Mucosa of descending colon (tissue), 3 donors: Measurements from ENCODE around the gene AGAP1. TPM values are rescaled to one million over a fixed set of nuclear protein-coding genes. Genes with fewer than 3 reads are reported as not detected.

Experiments
- ATAC-seq: fragments of 200-7000 bp; cut with Tn5 transposase; one replicate; pipeline ENCODE4 v1.9.1; 2020; ENCODE audit warnings: mild to moderate bottlenecking, moderate library complexity
- DNase-seq, 3 donors: peaks; one replicate each; pipeline ENCODE4 v3.0.0-alpha.2; 2020
- H3K36me3 ChIP-seq: fragments of 200-600 bp; one replicate; pipeline ENCODE4 v1.8.0; 2021; ENCODE audit warnings: low read depth, mild to moderate bottlenecking
- H3K4me1 ChIP-seq: fragments of 200-600 bp; one replicate; pipeline ENCODE4 v1.8.0; 2021; ENCODE audit warnings: low read depth, mild to moderate bottlenecking
- H3K4me3 ChIP-seq: fragments of 200-600 bp; one replicate; pipeline ENCODE4 v1.8.0; 2021; ENCODE audit warnings: mild to moderate bottlenecking
- H3K9me3 ChIP-seq: fragments of 200-600 bp; one replicate; pipeline ENCODE4 v1.8.0; 2021; ENCODE audit warnings: mild to moderate bottlenecking
- intact Hi-C, 2 donors: fragments of 100-400 bp; cut with DNase I in 1 of 2; cut with micrococcal nuclease in 1 of 2; formaldehyde crosslinking; loops; one replicate each; pipeline versions ENCODE4 v1.11.0 to v1.11.1; 2022; cut with DNase I, micrococcal nuclease
- total RNA-seq, 3 donors: library from RNA; stranded (reverse); fragmentation: NEBNext Ultra II Directional in 2 of 3; extraction: Animal tissue kit (Norgen Biotek cat#: 25700) in 2 of 3; gene quantifications; one replicate each; pipeline versions ENCODE4 v1.2.1 to v1.2.4, GENCODE V29; 2021 to 2023
- TF ChIP-seq, protein P1 (sequence below): fragments of 200-600 bp; IDR thresholded peaks from one replicate; pipeline ENCODE4 v1.8.0; 2022; ENCODE audit warnings: antibody characterized with exemption, mild to moderate bottlenecking
- donor health status: DM: no; HTN: no; CAD: no; lungs with moderate emphysema.
- donor health status: DM: no; HTN: no; CAD: no.
- donor health status: DM: no; HTN: yes; CAD: no.

The AGAP1 gene
- total RNA-seq, 3 donors from 2014 or later: 68.1 to 112 (median 88.9) TPM

DNA sequence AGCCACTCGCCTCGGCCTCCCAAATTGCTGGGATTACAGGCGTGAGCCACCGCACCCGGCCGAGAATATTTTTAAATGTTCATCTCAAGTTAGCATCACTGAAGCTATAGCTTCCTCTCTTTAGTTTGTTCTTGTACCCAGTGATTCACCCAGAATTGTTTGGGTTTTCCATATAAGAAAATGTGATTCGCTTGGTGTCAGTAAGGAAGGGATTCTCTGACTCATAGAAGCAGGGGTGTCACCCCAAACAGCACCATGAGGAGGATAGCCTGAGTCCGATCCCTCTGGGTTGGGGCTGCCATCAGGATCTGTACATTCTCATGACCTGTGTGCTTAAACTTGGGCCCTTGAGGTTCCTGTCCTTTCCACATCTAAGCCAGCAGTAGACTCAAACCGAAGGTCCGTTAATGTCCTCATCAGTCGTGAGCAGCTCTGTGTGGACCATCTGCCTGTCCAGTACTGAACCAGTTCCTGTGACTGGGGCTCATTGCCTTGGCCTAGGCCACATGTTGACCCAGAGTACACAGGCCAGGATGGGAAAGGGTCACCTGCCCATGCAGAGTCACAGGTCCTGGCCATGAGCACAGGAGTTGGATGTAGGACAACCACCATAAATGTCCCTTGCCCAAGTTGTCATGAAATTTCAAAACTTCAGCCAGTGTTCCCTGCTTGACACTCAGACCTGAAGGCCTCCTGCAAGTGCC lies 362.5 kb downstream of the AGAP1 start:
- intact Hi-C loops: no loop called here
- TF ChIP-seq, protein P1, sequence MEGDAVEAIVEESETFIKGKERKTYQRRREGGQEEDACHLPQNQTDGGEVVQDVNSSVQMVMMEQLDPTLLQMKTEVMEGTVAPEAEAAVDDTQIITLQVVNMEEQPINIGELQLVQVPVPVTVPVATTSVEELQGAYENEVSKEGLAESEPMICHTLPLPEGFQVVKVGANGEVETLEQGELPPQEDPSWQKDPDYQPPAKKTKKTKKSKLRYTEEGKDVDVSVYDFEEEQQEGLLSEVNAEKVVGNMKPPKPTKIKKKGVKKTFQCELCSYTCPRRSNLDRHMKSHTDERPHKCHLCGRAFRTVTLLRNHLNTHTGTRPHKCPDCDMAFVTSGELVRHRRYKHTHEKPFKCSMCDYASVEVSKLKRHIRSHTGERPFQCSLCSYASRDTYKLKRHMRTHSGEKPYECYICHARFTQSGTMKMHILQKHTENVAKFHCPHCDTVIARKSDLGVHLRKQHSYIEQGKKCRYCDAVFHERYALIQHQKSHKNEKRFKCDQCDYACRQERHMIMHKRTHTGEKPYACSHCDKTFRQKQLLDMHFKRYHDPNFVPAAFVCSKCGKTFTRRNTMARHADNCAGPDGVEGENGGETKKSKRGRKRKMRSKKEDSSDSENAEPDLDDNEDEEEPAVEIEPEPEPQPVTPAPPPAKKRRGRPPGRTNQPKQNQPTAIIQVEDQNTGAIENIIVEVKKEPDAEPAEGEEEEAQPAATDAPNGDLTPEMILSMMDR: no peak
- DNase-seq (no peak), ATAC-seq (no peak)
- Histone ChIP-seq H3K4me1 (no peaks in the 10 kb centered on the region), H3K9me3 (no peaks in the 10 kb centered on the region), H3K36me3 (no peaks in the 10 kb centered on the region), H3K4me3 (no peak overlapping the region)

DNA sequence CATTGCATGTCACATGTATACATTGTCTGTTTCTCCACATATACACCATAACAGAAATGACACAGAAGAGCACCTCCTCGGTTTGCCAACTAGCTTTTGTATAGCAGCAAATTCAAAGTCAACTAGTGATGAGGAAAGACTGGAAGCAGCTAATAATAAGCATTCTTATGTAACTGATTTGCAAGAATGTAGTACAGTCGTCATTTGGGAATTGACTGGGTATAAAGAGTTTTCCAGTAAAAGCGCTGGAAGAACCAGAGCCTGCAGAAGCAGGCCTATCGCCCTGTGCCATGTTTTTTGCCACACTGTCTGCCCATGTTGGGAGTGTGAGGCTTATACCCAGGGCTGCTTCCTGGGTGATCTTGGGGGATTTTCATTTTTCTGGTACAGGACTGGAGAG lies 363.8 kb downstream of the AGAP1 start:
- Histone ChIP-seq H3K4me3 (no peak overlapping the region), H3K36me3 (no peaks in the 10 kb centered on the region), H3K4me1 (no peaks in the 10 kb centered on the region), H3K9me3 (no peaks in the 10 kb centered on the region)
- TF ChIP-seq, protein P1: no peak
- intact Hi-C loops: no loop called here
- ATAC-seq: no peak
- DNase-seq: no peak

DNA sequence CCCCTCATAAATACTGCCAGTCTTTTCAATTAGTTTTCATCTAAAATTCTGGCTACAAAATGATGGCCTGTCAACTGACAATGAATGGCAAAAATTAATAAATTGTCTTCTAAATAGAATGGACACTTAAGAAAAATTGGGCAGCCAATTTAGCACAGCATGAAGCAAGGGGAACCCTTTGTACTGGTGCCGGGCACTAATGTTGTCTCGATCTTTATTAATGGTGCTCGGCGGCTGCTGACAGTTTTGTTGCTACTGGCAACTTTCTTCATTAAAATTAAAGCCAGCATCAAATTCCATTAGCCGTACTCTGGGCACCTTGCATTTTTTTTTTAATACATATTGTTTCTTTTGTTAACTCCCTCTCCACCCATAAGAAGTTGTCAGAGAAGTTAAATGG lies 365.0 kb downstream of the AGAP1 start:
- ATAC-seq: no peak
- TF ChIP-seq, protein P1: no peak
- Histone ChIP-seq H3K4me3 (no peak overlapping the region), H3K9me3 (no peaks in the 10 kb centered on the region), H3K4me1 (no peaks in the 10 kb centered on the region), H3K36me3 (no peaks in the 10 kb centered on the region)
- DNase-seq: no peak
- intact Hi-C loops: no loop called here

DNA sequence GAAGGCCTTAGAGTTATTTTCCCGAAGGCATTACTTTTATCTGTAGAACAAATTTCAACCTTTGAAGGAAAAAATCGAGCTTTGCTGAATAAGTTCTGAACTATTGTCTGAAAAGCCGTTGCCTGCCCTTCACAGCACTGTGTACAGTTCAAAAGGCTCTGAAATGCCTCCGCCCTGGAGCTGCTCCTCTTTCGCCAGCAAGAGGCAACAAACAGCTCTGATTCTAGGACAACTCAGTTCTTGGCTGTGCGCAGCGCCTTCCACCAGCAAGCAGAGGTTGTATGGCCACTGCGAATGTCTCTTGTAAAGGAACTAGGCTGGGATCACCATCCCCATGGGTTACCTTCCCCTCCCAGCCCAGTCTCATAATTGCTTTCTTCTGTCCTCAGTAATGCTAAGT lies 365.8 kb downstream of the AGAP1 start:
- no peak for ATAC-seq
- no peak for DNase-seq
- H3K4me1 ChIP-seq: no peaks in the 10 kb centered on the region
- H3K4me3 ChIP-seq: no peak overlapping the region
- TF ChIP-seq, protein P1: no peak
- intact Hi-C loops: no loop called here
- no peaks in the 10 kb centered on the region for H3K36me3 ChIP-seq
- no peaks in the 10 kb centered on the region for H3K9me3 ChIP-seq

GRCh38 chr2:235860111-235860510 lies 366.3 kb downstream of the AGAP1 start:
- no peaks in the 10 kb centered on the region for H3K9me3 ChIP-seq
- DNase-seq: no peak
- no peak overlapping the region for H3K4me3 ChIP-seq
- intact Hi-C loops: no loop called here
- ATAC-seq: no peak
- TF ChIP-seq, protein P1: no peak
- H3K36me3 ChIP-seq: no peaks in the 10 kb centered on the region
- H3K4me1 ChIP-seq: no peaks in the 10 kb centered on the region

DNA sequence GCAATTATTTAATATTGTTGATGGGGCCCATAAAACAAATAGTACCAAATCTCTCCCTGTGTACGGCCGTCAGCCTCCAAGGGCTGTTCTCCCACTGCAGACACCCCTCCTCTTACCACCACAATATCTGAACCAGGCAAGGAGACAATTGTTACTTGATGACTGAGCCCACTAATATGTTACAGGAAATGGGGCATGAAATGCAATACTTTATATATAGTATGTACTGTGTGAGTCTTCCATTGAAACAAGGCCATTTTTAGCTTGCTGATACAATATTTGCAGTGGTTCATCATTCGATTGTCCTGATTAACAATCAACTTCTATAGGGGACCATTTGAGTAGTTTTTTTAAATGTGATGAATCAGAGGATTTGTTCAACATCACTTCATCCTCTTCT lies 367.0 kb downstream of the AGAP1 start:
- intact Hi-C loops: no loop called here
- ATAC-seq (no peak), DNase-seq (no peak)
- TF ChIP-seq, protein P1: no peak
- no peak overlapping the region for H3K4me3 ChIP-seq
- H3K9me3 ChIP-seq: no peaks in the 10 kb centered on the region
- H3K4me1 ChIP-seq: no peaks in the 10 kb centered on the region
- no peaks in the 10 kb centered on the region for H3K36me3 ChIP-seq
